OCI-M2 (cell line): ENCODE measurements around the gene GPC5.

Source experiments
- DNase-seq: peaks from one replicate; lab custom pipeline; 2025; ENCODE audit not compliant: unreplicated experiment; lab: John Stamatoyannopoulos, UW

The GPC5 gene

GRCh38 chr13:91454666-91455065 lies 56.2 kb downstream of the GPC5 start:
- DNase-seq, result no peak

GRCh38 chr13:91456837-91457236 lies 58.4 kb downstream of the GPC5 start:
- DNase-seq, result no peak

GRCh38 chr13:91459485-91459884 lies 61.1 kb downstream of the GPC5 start:
- no peak for DNase-seq

GRCh38 chr13:91464336-91464735 lies 65.9 kb downstream of the GPC5 start:
- DNase-seq, result no peak

- no peak for DNase-seq
Observed at GRCh38 chr13:91467236-91467635, 68.8 kb downstream of the GPC5 start.

- DNase-seq, result no peak
Observed at GRCh38 chr13:91468301-91468700, 69.9 kb downstream of the GPC5 start.

- no peak for DNase-seq
Observed at GRCh38 chr13:91470084-91470621, 71.7 kb downstream of the GPC5 start.

GRCh38 chr13:91470681-91471080 lies 72.3 kb downstream of the GPC5 start:
- DNase-seq, result no peak

GRCh38 chr13:91482427-91482826 lies 84.0 kb downstream of the GPC5 start:
- DNase-seq, result no peak

- DNase-seq, result no peak
Observed at GRCh38 chr13:91491980-91492379, 93.6 kb downstream of the GPC5 start.

GRCh38 chr13:91493442-91493841 lies 95.0 kb downstream of the GPC5 start:
- DNase-seq, result no peak

- no peak for DNase-seq
Observed at GRCh38 chr13:91498298-91498697, 99.9 kb downstream of the GPC5 start.

GRCh38 chr13:91504216-91504615 lies 105.8 kb downstream of the GPC5 start:
- no peak for DNase-seq

- no peak for DNase-seq
Observed at GRCh38 chr13:91506759-91507158, 108.3 kb downstream of the GPC5 start.

- DNase-seq, result no peak
Observed at GRCh38 chr13:91510058-91510457, 111.6 kb downstream of the GPC5 start.

- no peak for DNase-seq
Observed at GRCh38 chr13:91513790-91514189, 115.4 kb downstream of the GPC5 start.

- DNase-seq, result no peak
Observed at GRCh38 chr13:91516799-91517198, 118.4 kb downstream of the GPC5 start.

- DNase-seq, result no peak
Observed at GRCh38 chr13:91520952-91521351, 122.5 kb downstream of the GPC5 start.

- DNase-seq, result no peak
Observed at GRCh38 chr13:91523116-91523515, 124.7 kb downstream of the GPC5 start.

- DNase-seq, result no peak
Observed at GRCh38 chr13:91526543-91527033, 128.2 kb downstream of the GPC5 start.

GRCh38 chr13:91529739-91530482 lies 131.5 kb downstream of the GPC5 start:
- no peak for DNase-seq

- DNase-seq, result no peak
Observed at GRCh38 chr13:91531646-91532045, 133.2 kb downstream of the GPC5 start.

GRCh38 chr13:91533354-91533753 lies 134.9 kb downstream of the GPC5 start:
- no peak for DNase-seq
